Breast epithelium (tissue), 3 donors: ENCODE measurements around the gene RAD9B.

Experiments used
- CTCF ChIP-seq, 3 donors: fragments of 450-650 bp; IDR thresholded peaks; one replicate each; pipeline ENCODE4 v1.5.1; 2016 to 2017; ENCODE audit warnings: antibody characterized with exemption in 3 of 3, mild to moderate bottlenecking in 3 of 3, moderate library complexity in 3 of 3
- POLR2A ChIP-seq: fragments of 450-650 bp; IDR thresholded peaks from one replicate; pipeline ENCODE4 v1.6.1; 2016; ENCODE audit warnings: antibody characterized with exemption, mild to moderate bottlenecking, moderate library complexity

GRCh38 chr12:110549716-110550115 lies 47.6 kb downstream of the RAD9B start:
- TF ChIP-seq CTCF (IDR thresholded peaks at IDR 0.05) (no peak), POLR2A (no peak)
